Keratinocyte (primary cell): ENCODE measurements around the gene HPN.

ENCODE experiments used
- EZH2 ChIP-seq: IDR thresholded peaks from one replicate; pipeline ENCODE4 v1.6.1; 2012; ENCODE audit warnings: inconsistent platforms, mild to moderate bottlenecking, low read length, moderate library complexity
- TF ChIP-seq, protein P1 (sequence below), 3 experiments: IDR thresholded peaks in 1 of 3; conservative IDR thresholded peaks in 1 of 3; optimal IDR thresholded peaks in 1 of 3; 2 replicates in 2 of 3; 3 replicates in 1 of 3; pipeline versions ENCODE3 to v1.5.1; 2011; ENCODE audit warnings: low read length in 3 of 3, mild to moderate bottlenecking in 3 of 3, moderate library complexity in 2 of 3, control low read depth in 1 of 3, inconsistent platforms in 1 of 3; ENCODE audit not compliant: insufficient read depth in 2 of 3; ENCODE audit errors: extremely low read depth in 1 of 3

DNA sequence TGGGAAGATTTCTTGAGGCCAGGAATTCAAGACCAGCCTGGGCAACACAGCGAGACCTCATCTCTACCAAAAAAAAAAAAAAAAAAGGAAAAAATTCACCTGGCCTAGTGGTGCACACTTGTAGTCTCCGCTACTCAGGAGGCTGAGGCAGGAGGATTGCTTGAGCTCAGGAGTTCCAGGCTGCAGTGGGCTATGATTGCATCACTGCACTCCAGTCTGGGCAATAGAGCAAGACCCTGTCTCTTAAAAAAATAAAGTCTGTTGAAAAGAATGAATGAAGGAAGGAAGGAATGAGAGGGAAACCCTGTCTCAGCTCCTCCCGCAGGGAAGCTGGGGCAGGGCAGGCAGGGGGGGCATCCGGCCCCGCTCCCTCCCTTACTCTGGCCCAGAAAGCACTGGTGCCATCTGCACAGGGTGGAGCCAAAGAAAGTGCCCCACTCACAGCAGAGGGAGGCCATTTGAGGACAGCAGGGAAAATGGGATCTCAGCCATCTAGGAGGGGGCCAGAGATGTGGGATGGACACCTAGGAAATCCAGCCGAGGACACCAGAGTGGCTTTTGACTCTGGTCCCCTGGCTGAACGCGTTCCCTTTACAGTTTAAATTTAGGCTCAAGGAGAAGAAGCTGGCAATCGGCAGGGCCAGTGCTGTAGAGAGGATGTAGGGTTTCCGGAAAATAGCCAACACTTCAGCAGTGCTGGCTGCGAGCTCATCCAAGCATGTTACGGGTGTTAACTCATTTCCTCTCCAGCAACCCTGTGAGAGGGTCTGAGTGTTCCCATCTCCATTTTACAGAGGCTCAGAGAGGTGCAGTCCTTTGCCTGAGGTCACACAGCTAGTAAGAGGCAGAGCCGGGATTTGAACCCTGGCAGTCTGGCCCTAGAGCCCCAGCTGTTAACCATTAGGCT is 3.6 kb upstream of the HPN start:
- TF ChIP-seq, protein P1, sequence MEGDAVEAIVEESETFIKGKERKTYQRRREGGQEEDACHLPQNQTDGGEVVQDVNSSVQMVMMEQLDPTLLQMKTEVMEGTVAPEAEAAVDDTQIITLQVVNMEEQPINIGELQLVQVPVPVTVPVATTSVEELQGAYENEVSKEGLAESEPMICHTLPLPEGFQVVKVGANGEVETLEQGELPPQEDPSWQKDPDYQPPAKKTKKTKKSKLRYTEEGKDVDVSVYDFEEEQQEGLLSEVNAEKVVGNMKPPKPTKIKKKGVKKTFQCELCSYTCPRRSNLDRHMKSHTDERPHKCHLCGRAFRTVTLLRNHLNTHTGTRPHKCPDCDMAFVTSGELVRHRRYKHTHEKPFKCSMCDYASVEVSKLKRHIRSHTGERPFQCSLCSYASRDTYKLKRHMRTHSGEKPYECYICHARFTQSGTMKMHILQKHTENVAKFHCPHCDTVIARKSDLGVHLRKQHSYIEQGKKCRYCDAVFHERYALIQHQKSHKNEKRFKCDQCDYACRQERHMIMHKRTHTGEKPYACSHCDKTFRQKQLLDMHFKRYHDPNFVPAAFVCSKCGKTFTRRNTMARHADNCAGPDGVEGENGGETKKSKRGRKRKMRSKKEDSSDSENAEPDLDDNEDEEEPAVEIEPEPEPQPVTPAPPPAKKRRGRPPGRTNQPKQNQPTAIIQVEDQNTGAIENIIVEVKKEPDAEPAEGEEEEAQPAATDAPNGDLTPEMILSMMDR (optimal IDR thresholded peaks at IDR 0.05 in 1 of 3, IDR thresholded peaks at IDR 0.05 in 1 of 3, conservative IDR thresholded peaks at IDR 0.05 in 1 of 3; ENCODE audit: extremely low read depth in 1 of 3, insufficient read depth in 2 of 3, low read length in 3 of 3), result no peak
- no peak for TF ChIP-seq EZH2
